Stimulated activated CD4-positive, alpha-beta T cell treated with anti-CD3 and anti-CD28 coated beads, Interleukin-1b, Interleukin-23, amount 100 ng/mL, for 4 hours (primary cell): ENCODE data around the gene ST6GALNAC1.
A peak's percentile ranks its signal among the peaks of the same experiment; 100 is the strongest.

Source experiments
- DNase-seq, 2 donors: peaks; one replicate each; pipeline ENCODE4 v3.0.0-alpha.2; 2020; ENCODE audit warnings: low read depth in 2 of 2

Gene ST6GALNAC1

GRCh38 chr17:76675648-76676047 lies 32.1 kb upstream of the ST6GALNAC1 start:
- no peak for DNase-seq

- no peak for DNase-seq
These were observed 31.0 kb upstream of the ST6GALNAC1 start for GRCh38 chr17:76674600-76674999.

DNA sequence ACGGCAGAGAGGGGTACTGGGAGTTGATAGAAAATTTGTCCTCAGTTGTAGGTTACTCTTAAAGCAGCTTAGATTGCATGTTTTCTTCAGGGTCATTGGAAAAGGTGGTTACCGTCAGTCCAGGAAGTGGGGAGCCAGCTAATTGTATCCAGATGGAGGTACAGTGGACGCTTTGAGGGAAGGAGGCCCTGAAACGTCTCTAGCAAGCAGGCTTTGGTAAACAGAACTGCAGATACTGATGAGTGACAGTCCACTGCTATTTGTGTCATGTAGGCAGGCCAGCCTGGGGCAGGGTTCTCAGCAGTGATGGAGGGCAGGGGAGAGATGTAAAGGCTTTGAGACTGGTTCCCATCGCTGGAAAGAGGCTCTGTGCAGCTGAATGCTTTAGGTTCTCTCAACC lies 30.2 kb upstream of the ST6GALNAC1 start:
- no peak for DNase-seq

DNA sequence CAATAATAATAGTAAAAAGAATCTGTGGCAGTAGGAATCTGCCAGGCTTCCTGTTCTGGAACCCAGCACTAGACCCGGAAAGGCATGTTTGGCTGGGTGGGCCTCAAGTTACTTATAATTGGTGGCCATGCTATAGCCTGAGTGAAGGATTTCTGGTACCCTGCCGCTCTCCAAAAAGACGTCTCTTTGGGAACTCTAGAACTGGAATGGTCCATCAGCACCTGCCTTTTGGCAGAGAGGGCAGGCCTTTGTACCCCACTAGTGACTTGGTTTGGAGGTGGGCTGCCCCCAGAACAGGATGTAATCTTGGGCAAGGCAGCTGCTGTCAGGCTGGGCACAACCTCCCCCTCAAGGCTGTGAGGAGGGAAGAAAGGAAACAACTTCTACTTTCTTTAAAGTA lies 29.3 kb upstream of the ST6GALNAC1 start:
- no peak for DNase-seq

GRCh38 chr17:76672270-76672851 lies 28.8 kb upstream of the ST6GALNAC1 start:
- DNase-seq = no peak

GRCh38 chr17:76671912-76672262 lies 28.3 kb upstream of the ST6GALNAC1 start:
- no peak for DNase-seq

DNA sequence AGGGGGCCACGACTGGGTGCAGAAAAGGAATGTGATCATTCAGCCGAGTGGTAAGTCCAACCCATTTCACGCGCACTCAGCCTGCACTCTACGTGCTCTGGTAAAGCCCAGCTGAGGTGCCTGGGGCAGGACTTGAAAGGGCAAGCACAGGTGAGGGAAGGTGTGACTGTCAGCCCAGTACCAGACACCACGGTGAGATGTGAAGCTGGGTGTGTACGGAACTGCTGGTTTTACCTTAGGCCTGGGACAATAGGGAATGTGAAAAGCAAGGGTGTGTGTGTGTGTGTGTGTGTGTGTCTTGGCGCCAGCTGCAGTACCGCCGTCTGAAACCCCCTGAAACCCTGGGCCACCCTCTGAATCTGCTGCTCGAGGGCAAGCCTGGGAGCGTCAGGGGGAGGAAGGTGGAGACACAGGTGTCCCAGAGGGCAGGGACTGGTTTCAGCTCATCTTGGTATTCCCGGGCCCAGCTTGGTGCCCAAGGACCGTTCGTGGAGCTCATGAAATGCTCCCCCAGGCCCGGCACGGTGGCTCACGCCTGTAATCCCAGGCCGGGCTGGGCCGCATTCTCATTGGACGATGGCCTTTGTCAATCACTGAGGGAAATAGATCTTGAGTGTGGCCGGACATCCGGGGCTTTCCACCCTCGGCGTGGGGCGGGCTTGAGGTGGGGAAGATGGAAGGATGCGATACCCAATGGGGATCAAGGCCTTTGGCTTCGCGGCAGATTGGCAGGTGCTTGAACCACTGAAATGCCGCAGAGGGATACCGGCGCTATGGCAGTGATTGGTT lies 27.8 kb upstream of the ST6GALNAC1 start:
- DNase-seq = peak; percentile 95 to 97

DNA sequence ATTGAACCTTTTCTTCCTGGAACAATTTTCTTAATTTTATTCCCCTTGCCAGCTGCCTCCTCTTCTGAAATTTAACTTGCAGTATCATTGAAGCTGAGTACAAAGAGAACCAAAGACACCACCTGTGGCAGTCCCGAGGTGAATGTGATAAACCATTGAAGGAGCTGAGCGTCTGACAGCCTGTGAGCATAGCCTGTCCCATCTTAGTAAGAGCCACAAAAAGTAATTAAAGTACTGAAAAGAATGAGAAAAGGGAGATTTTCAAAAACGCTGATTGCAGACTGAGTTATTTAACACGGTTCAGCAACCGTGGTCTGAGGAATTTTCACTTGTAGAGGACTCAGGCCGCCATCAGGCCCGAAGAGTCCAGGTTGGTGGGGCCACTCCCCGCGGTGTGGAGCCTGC lies 27.2 kb upstream of the ST6GALNAC1 start:
- no peak for DNase-seq

GRCh38 chr17:76670020-76670717 lies 26.6 kb upstream of the ST6GALNAC1 start:
- no peak for DNase-seq

- no peak for DNase-seq
These were observed 24.4 kb upstream of the ST6GALNAC1 start for GRCh38 chr17:76667786-76668453.

DNA sequence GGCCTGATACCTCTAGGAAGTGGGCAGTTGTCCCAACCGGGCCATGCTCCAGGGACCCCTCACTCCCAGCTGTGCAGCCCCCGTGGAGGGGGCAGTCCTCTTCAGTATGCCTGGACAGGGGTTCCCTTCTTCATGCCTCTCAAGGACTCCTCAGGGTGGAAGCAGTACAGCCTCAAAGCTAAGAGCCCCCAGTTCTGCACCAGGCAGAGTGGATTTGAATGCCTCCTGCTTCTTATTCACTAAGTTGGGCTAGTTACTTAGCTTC lies 23.9 kb upstream of the ST6GALNAC1 start:
- DNase-seq = no peak

DNA sequence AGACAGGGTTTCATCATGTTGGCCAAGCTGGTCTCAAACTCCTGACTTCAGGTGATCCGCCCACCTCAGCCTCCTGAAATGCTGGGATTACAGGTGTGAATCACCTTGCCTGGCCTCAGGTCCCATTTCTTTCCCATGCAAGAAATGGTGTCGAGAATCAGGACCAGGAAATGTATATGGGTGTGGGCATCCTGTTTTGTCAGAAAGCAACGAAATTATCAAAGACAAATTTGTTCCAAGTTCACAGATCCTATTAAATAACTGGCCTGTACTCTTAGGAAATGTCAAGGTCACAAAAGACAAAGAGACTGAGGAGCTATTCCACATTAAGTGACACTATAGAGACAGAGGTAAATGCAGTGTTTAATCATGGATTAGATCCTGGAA lies 17.1 kb upstream of the ST6GALNAC1 start:
- no peak for DNase-seq

- DNase-seq = no peak
These were observed 16.5 kb upstream of the ST6GALNAC1 start for GRCh38 chr17:76659928-76660655.

GRCh38 chr17:76658242-76658662 lies 14.7 kb upstream of the ST6GALNAC1 start:
- no peak for DNase-seq

- no peak for DNase-seq
These were observed 14.1 kb upstream of the ST6GALNAC1 start for GRCh38 chr17:76657505-76658241.

- no peak for DNase-seq
These were observed 10.9 kb upstream of the ST6GALNAC1 start for GRCh38 chr17:76654408-76654807.

DNA sequence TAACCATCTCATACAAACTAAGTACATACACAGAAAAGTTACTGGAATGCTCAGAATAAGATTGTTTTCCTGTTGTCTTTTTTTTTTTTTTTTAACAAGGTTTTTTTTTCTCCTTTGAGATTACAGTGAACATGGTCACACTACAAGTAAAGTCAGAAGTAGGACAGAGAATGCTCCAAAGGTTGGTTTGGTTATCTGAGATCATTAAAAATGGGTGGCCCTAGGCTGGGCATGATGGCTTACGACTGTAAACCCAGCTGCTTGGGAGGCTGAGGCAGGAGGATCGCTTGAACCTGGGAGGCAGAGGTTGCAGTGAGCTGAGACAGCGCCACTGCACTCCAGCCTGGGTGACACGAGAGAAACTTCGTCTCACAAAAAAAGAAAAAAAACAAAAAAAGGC lies 6.9 kb upstream of the ST6GALNAC1 start:
- no peak for DNase-seq

DNA sequence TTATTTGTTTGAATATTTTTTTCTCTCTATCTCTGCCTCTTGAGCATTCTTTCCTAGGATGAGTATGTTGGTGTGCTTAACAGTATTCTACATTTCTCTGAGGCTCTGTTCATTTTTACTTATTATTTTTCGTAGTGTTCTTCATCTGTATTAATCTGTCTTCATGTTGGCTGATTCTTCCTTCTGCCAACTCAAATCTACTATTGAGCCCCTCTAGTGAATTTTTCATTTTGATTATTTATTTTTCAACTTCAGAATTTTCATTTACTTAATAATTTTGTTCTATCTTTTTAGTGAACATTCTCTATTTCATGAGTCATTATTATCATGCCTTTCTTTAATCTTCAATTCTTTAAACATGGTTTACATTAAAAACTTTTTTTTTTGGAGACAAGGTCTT lies 3.2 kb upstream of the ST6GALNAC1 start:
- no peak for DNase-seq

GRCh38 chr17:76645481-76645880 lies 1.9 kb upstream of the ST6GALNAC1 start:
- no peak for DNase-seq

- DNase-seq = no peak
These were observed 1.4 kb upstream of the ST6GALNAC1 start for GRCh38 chr17:76644995-76645394.

GRCh38 chr17:76642994-76643393 lies 563 bp downstream of the ST6GALNAC1 start:
- DNase-seq = no peak
